GM10847 (cell line): Measurements from ENCODE around the gene SLC27A3.

Experiments used
- POLR2A ChIP-seq: IDR thresholded peaks from 2 replicates; pipeline ENCODE4 v1.6.1; 2011; ENCODE audit not compliant: insufficient read length; ENCODE audit errors: extremely low read depth

SLC27A3 gene

DNA sequence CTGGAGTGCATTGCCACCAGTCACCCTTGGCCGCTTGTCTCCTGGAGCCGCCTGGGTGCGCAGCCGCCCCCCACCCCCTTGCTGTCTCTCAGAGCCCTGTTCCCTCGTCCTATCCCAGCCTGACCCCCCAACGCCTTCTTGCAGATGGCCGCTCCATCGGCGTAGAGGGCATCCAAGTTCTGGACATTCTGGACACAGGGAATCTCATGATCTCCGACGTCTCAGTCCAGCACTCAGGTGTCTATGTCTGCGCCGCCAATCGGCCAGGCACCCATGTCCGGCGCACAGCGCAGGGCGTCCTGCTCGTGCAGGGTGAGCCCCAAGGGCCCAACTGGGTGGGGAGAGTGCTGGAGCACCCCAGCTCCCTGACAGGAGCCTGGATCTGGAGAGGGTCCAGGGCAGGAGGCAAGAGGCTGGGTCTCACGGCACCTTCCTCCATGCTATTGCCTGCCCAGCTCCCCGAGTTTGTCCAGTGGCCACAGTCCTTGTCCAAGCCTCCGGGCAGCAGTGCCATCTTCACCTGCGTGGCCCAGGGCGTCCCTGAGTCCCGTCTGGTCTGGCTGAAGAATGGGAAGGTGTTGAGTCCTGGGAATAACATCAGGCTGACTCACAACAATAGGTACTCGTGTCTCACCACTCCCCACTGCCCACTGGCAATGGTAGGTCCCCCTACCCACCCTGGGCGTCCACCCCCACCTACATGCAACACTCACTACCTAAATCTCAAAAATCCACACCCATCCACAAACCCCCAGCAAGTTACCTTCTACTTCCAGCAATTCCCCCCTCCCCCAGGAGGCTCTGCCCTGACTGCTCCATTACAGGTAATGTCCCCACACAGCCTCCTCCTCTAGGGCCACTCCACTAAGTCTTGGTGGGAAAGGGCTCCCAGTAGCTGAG is 24.6 kb downstream of the SLC27A3 start:
- no peak for TF ChIP-seq POLR2A

DNA sequence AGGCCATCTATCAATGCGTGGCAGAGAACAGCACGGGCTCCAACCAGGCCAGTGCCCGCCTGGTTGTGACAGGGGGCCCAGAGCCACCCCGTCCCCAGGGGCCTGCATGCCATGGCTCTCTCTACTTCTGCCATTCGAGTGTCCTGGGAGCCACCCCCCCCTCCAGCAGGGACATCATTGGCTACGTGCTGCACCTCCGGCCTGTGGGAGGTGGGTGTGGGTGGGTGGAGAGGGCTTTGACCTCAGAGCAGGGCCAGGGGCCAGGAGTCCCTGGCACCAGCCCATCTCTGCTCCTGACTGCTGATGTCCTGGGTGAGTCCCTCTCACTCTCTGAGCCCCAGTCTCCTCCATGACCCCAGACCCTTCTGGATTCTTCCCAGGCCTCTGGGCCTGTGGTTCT is 25.3 kb downstream of the SLC27A3 start:
- no peak for TF ChIP-seq POLR2A

- TF ChIP-seq POLR2A: no peak
Observed at GRCh38 chr1:153801028-153801625, 25.9 kb downstream of the SLC27A3 start.

GRCh38 chr1:153801786-153802697 is 26.8 kb downstream of the SLC27A3 start:
- no peak for TF ChIP-seq POLR2A

- no peak for TF ChIP-seq POLR2A
Observed at GRCh38 chr1:153803470-153804056, 28.4 kb downstream of the SLC27A3 start.

GRCh38 chr1:153804112-153804511 is 28.9 kb downstream of the SLC27A3 start:
- TF ChIP-seq POLR2A: no peak

- TF ChIP-seq POLR2A: no peak
Observed at GRCh38 chr1:153805042-153805745, 30.0 kb downstream of the SLC27A3 start.

DNA sequence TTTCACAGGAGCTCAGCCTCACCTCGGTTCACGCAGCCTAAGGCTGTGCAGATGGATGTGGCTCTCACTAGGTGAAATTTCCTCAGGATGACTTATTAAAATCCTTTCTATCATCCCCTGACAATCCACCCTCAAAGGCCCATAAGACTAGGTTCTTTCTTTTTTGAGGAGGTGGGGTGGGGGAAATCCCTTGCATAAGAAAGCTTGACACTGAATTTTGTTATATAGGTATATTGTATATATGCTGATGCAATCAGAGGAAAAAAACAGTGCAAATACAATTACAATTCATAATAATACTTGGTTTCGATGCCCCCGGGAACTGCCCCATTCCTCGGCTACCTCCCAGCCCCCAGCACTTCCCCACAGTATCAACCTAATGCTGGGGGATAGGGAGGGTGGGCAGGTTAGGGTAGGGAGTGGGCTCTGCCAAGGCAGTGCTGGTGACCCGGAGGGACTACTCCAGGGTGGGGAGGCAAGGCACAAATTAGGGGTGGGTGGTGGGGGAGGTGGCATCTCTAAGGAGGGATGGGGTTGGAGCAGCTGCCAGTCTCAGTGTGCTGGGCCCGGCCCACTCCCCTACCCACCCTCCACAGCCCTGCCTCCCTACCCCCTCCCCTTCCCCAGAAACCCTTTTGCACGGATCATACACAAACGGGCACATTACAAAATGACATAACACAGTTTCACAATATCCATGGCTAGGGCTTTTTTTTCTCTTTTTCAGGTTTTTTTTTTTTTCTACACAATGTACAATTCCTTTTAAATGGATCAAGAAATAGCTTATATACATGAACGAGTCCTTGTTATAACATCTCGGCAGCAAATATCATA is 30.9 kb downstream of the SLC27A3 start:
- no peak for TF ChIP-seq POLR2A

DNA sequence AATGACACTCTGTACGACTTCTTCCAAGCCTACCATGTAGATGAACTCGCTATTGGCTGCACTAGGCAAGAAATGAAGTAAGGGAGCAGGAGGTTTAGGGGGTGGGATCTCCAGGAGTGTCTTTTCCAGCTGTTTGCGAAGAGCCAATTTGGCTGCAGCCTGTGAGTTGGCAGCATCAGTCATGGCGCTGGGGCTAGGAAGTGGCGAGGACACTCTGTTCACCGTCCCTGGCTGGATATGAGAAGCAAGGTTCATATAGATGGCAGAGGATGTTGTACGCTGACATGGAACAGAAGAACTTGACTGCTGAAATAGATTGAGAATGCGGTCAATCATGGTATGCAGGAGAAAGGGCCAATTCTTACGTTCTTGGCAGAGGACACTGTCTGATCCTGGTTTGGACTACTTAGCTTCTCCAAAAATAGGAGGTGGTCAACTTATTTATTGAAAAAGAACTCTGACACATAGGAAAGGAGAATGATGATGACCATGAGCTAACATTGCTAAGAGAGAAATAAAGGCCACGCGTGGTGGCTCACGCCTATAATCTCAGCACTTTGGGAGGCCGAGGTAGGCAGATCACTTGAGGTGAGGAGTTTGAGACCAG is 41.2 kb downstream of the SLC27A3 start:
- TF ChIP-seq POLR2A: no peak

- TF ChIP-seq POLR2A: no peak
Observed at GRCh38 chr1:153818876-153819275, 43.7 kb downstream of the SLC27A3 start.

GRCh38 chr1:153827168-153827964 is 52.2 kb downstream of the SLC27A3 start:
- no peak for TF ChIP-seq POLR2A
